Ascending aorta (tissue), 2 donors: ENCODE data around the gene ABCC1. TPM values are rescaled to one million over a fixed set of nuclear protein-coding genes. Genes with fewer than 3 reads are reported as not detected.

Source experiments
- DNase-seq, 2 donors: peaks; one replicate each; pipeline ENCODE4 v3.0.0-alpha.2; 2019; ENCODE audit warnings: low spot score in 2 of 2
- H3K27ac ChIP-seq, 2 donors: fragments of 200-600 bp; sonication (generic); one replicate each; pipeline ENCODE4 v1.5.1; 2016 to 2017; ENCODE audit warnings: mild to moderate bottlenecking in 1 of 2
- H3K27me3 ChIP-seq: fragments of 200-600 bp; sonication (generic); one replicate; pipeline ENCODE4 v1.5.1; 2017
- H3K36me3 ChIP-seq, 2 donors: fragments of 200-600 bp; sonication (generic); one replicate each; pipeline ENCODE4 v1.5.1; 2016
- H3K4me1 ChIP-seq, 2 donors: fragments of 200-600 bp; sonication (generic); one replicate each; pipeline ENCODE4 v1.5.1; 2016 to 2017; ENCODE audit warnings: mild to moderate bottlenecking in 1 of 2
- H3K4me3 ChIP-seq, 2 donors: fragments of 200-600 bp; sonication (generic); one replicate each; pipeline ENCODE4 v1.5.1; 2016 to 2017; ENCODE audit warnings: mild to moderate bottlenecking in 1 of 2
- H3K9me3 ChIP-seq, 2 donors: fragments of 200-600 bp; sonication (generic); one replicate each; pipeline ENCODE4 v1.5.1; 2016
- intact Hi-C: fragments of 100-400 bp; cut with DNase I; formaldehyde crosslinking; loops from one replicate; pipeline ENCODE4 v1.15.1; 2023
- total RNA-seq: library from RNA; depleted of rRNA; stranded (reverse); fragments of >200 nt; gene quantifications from one replicate; pipeline ENCODE4 v1.1.0, GENCODE V29; 2016
- TF ChIP-seq, protein P1 (sequence below), 3 experiments: fragments of 200-600 bp in 2 of 3; fragments of 450-650 bp in 1 of 3; sonication (generic) in 2 of 3; IDR thresholded peaks; one replicate each; pipeline ENCODE4 v1.5.1; 2016 to 2019; ENCODE audit warnings: antibody characterized with exemption in 3 of 3, mild to moderate bottlenecking in 1 of 3, moderate library complexity in 1 of 3

The ABCC1 gene
- total RNA-seq, 1 donor from 2014 or later = 144 TPM

DNA sequence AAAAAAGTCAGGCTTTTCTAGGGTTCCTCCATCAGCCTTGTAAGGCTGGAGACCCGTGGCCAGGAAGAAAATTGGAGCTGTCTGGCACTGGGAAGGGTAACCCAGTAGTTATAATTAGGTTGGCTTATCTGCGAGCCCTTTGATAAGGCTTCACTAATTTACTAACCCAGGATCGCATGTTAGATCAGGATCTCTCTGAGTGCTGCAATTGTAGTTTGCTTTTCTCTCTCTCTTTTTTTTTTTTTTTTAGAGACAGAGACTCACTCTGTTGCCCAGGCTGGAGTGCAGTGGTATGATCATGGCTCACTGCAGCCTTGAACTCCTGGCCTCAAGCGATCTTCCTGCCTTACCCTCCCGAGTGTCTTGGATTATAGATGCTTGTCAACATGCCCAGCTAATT lies 17.0 kb downstream of the ABCC1 start:
- TF ChIP-seq, protein P1, sequence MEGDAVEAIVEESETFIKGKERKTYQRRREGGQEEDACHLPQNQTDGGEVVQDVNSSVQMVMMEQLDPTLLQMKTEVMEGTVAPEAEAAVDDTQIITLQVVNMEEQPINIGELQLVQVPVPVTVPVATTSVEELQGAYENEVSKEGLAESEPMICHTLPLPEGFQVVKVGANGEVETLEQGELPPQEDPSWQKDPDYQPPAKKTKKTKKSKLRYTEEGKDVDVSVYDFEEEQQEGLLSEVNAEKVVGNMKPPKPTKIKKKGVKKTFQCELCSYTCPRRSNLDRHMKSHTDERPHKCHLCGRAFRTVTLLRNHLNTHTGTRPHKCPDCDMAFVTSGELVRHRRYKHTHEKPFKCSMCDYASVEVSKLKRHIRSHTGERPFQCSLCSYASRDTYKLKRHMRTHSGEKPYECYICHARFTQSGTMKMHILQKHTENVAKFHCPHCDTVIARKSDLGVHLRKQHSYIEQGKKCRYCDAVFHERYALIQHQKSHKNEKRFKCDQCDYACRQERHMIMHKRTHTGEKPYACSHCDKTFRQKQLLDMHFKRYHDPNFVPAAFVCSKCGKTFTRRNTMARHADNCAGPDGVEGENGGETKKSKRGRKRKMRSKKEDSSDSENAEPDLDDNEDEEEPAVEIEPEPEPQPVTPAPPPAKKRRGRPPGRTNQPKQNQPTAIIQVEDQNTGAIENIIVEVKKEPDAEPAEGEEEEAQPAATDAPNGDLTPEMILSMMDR (IDR thresholded peaks at IDR 0.05) = no peak
- peak overlapping the region; percentile 27 to 35 for H3K27ac ChIP-seq
- no peaks in the 10 kb centered on the region for H3K9me3 ChIP-seq
- no peaks in the 10 kb centered on the region for H3K27me3 ChIP-seq
- peaks cover 12 to 39% of the 10 kb centered on the region in 2 donors for H3K4me1 ChIP-seq
- intact Hi-C loops = no loop called here
- DNase-seq = no peak
- no peaks in the 10 kb centered on the region for H3K36me3 ChIP-seq
- no peak overlapping the region for H3K4me3 ChIP-seq

DNA sequence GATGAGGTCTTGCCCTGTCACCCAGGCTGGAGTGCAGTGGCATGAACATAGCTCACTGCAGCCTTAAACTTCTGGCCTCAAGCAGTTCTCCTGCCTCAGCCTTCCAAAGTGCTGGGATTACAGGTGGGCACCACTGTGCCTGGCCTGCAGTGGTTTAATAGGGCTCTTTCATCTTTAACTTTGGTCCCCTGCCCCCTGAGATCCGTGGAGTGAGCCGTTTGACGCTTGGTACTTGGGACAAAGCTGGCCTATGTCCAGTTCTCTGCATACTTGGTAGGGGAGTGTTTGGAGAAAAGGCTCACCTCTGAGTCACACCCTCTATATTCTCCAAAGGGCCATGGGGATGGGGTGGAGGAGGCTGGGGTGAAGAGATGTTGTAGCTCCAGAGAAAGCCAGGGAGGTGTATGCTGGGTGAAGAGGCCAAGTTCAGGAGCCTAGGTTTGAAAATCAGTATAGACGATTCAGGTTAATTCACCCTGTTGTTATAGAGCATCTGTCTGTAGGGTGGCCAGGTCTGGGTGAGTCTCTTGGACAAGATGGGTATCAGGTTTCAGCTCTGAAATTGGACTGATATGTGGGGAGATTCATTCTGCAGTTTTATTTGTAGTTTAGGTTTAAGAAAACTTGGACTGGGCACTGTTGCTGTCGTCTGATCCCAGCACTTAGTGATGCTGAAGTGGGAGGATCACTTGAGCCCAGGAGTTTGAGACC lies 17.6 kb downstream of the ABCC1 start:
- Histone ChIP-seq H3K4me3 (no peak overlapping the region), H3K4me1 (peaks cover 7 to 36% of the 10 kb centered on the region in 2 donors), H3K36me3 (no peaks in the 10 kb centered on the region), H3K27me3 (no peaks in the 10 kb centered on the region), H3K27ac (peak overlapping the region; percentile 6 to 27), H3K9me3 (no peaks in the 10 kb centered on the region)
- TF ChIP-seq, protein P1 (IDR thresholded peaks at IDR 0.05) = no peak
- intact Hi-C loops = no loop called here
- DNase-seq = no peak

DNA sequence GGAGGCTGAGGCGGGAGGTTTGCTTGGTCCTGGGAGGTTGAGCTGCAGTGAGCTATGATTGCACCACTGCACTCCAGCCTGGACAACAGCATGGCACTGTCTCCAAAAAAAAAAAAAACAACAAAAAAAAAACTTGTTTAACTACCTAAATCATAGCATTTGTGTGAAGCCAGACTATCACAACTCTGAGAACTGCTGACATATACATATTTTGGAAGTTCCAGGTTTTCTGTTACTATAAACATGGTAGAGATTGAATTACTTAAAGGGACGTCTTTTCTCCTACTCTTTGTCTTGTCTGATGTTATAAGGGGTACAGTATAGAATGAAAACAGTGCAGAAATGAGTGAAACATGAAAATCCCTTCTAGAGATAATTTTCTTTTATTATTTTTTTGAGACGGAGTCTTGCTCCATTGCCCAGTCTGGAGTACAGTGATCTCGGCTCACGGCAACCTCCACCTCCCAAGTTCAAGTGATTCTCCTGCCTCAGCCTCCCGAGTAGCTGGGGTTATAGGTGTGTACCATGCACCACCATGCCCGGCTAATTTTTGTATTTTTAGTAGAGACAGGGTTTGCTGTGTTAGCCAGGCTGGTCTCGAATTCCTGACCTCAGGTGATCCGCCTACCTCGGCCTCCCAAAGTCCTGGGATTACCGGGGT lies 18.4 kb downstream of the ABCC1 start:
- no peak for DNase-seq
- H3K36me3 ChIP-seq = peaks cover 0 to 2% of the 10 kb centered on the region in 2 donors
- H3K27ac ChIP-seq = no peak overlapping the region
- intact Hi-C loops = no loop called here
- TF ChIP-seq, protein P1 (IDR thresholded peaks at IDR 0.05) = no peak
- peaks cover 6 to 33% of the 10 kb centered on the region in 2 donors for H3K4me1 ChIP-seq
- no peaks in the 10 kb centered on the region for H3K9me3 ChIP-seq
- no peak overlapping the region for H3K4me3 ChIP-seq
- H3K27me3 ChIP-seq = no peaks in the 10 kb centered on the region

DNA sequence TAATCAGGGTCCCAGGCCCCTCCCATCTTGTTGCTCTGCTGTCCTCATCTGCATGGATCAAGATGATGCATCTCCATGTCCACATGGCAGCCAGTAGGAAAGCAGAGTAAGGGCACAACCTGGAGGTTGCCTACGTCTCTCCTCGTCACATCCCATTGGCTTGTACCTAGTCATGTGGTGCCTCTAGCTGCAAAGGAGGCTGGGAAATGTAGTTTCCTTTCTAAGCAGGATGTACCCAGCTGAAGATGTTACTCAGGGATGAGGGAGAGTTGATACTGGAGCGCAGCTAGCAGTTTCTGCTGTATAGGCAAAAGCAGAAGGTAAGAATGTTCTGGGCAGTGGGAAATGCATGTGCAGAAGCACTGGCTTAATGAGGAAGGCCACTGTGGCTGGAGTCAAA lies 20.8 kb downstream of the ABCC1 start:
- H3K9me3 ChIP-seq = no peaks in the 10 kb centered on the region
- H3K27ac ChIP-seq = peak overlapping the region in 1 of 2 donors; percentile 94
- no peaks in the 10 kb centered on the region for H3K27me3 ChIP-seq
- intact Hi-C loops = no loop called here
- H3K4me3 ChIP-seq = no peak overlapping the region
- DNase-seq = no peak
- H3K4me1 ChIP-seq = peaks cover 17 to 33% of the 10 kb centered on the region in 2 donors
- peaks cover 0 to 2% of the 10 kb centered on the region in 2 donors for H3K36me3 ChIP-seq
- TF ChIP-seq, protein P1 (IDR thresholded peaks at IDR 0.05) = no peak

DNA sequence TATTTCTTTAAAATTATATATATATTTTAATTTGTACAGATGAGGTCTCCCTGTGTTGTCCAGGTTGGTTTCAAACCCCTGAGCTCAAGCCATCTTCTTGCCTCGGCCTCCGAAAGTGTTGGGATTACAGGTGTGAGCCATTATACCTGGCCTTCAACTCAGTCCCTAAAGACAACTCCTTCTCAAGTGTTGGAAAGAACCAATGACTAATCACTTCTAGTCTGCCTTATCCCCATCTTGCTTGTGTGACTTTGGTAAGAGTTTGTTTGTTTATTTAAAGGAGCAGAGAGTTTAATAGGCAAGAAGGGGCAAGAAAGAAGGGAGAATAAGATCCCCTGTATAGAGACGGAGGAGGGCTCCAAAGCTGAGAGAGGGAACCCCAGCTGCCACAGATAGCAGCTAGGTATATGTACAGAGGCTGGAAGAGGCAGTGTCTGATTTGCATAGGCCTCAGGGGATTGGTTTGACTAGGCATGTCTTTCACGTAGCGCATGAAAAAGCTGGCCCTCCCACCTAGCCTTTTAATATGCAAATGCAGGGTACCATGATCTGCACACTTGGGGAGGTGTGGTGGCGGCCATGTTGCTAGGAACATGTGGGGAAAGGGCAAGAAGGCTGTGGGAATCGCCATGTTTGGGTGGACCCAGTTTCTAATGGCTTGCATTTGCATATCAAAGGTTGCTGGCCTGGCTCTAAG lies 21.5 kb downstream of the ABCC1 start:
- Histone ChIP-seq H3K4me1 (peaks cover 21 to 35% of the 10 kb centered on the region in 2 donors), H3K27ac (peak overlapping the region in 1 of 2 donors; percentile 94), H3K27me3 (no peaks in the 10 kb centered on the region), H3K4me3 (no peak overlapping the region), H3K36me3 (peaks cover 0 to 2% of the 10 kb centered on the region in 2 donors), H3K9me3 (no peaks in the 10 kb centered on the region)
- TF ChIP-seq, protein P1 (IDR thresholded peaks at IDR 0.05) = no peak
- DNase-seq = no peak
- intact Hi-C loops = no loop called here
